T-helper 2 cell treated with Interferon-gamma antibody and Interleukin-4, amounts not matched to agents 5 μg/mL and 100 μg/mL, for 36 hours (primary cell): ENCODE results near the gene ARSB.

ENCODE experiments used
- DNase-seq: peaks from one replicate; pipeline ENCODE4 v3.0.0; 2021; ENCODE audit warnings: low spot score
- H3K27ac Mint-ChIP-seq: one replicate; pipeline ENCODE4 v1.8.0; 2021; ENCODE audit warnings: mild to moderate bottlenecking, mixed read lengths
- H3K27me3 Mint-ChIP-seq: one replicate; pipeline ENCODE4 v1.8.0; 2021; ENCODE audit warnings: low read depth, mixed read lengths
- H3K36me3 Mint-ChIP-seq: one replicate; pipeline ENCODE4 v1.8.0; 2021; ENCODE audit warnings: low read depth, mixed read lengths
- H3K4me1 Mint-ChIP-seq: one replicate; pipeline ENCODE4 v1.8.0; 2021; ENCODE audit warnings: low read depth, mixed read lengths
- H3K4me3 Mint-ChIP-seq: one replicate; pipeline ENCODE4 v1.8.0; 2022; ENCODE audit warnings: mild to moderate bottlenecking, moderate library complexity, mixed read lengths
- H3K9me3 Mint-ChIP-seq: one replicate; pipeline ENCODE4 v1.8.0; 2021; ENCODE audit warnings: mixed read lengths

ARSB gene

DNA sequence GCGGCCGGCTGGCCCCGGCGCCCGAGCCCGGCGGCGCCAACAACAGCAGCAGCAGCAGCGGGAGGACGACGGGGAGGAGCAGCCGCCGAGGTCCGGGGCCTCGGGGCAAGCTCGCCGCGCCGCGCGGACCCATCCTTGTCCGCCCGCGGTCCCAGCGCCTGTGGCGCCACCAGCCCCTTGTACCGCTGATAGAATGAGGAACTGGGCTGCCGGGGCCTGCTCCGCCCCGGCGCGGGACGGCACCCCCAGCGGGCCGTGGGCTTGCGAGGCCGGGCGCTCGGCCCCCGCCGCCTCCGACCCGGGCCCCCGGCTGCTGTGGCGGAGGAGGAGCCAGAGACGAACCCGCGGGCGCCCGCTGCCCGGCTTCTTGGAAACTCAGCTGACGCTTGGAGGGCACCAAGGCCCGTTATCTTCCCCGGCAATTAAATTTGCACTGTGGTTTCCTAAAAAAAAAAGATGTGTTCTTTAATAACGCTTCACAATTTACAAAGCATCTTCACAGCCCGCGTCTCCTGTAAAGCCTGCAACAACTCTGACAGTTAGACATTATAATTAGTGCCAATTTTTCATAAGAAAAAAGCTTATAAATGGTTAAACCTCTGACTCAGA lies at the start of gene ARSB:
TSS of gene ARSB (minus strand) at position 195 of the 609 bp plus-strand sequence. CDS start at position 133, 62 bp downstream.
- H3K4me1 Mint-ChIP-seq = peaks cover 34% of the 10 kb centered on the region
- H3K4me3 Mint-ChIP-seq = peak within 1 kb of the TSS; percentile 91
- peak; percentile 64 for DNase-seq
- H3K27ac Mint-ChIP-seq = peak within 1 kb of the TSS; percentile 96
- no peaks in the 10 kb centered on the region for H3K9me3 Mint-ChIP-seq
- no peaks in the 10 kb centered on the region for H3K27me3 Mint-ChIP-seq
- peaks cover 2% of the 10 kb centered on the region for H3K36me3 Mint-ChIP-seq

DNA sequence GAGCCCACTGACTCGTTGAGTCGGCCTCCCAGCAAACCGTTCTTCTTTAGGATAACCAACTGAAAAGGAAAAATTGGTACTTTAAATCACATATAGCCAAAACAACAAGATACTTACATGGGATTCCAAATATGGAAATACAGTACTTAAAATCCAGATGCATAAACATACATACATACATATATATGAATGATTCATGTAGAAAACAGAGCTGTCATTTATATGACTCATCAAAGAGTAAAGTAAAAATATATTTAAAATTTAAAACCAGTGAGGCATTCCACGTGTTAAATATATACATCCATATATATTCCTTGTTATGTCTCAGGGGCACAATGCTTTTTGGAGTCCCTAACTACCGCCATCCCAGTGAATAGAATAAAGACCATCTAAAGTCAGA lies 47.7 kb upstream of the ARSB start:
- Mint-ChIP-seq H3K9me3 (no peaks in the 10 kb centered on the region), H3K4me3 (no peak overlapping the region), H3K36me3 (no peaks in the 10 kb centered on the region), H3K27me3 (peaks cover 6% of the 10 kb centered on the region), H3K4me1 (no peaks in the 10 kb centered on the region), H3K27ac (no peak overlapping the region)
- DNase-seq = no peak

GRCh38 chr5:79032031-79032695 lies 47.1 kb upstream of the ARSB start:
- H3K4me3 Mint-ChIP-seq = no peak overlapping the region
- no peak for DNase-seq
- H3K9me3 Mint-ChIP-seq = no peaks in the 10 kb centered on the region
- no peaks in the 10 kb centered on the region for H3K36me3 Mint-ChIP-seq
- H3K27ac Mint-ChIP-seq = no peak overlapping the region
- H3K27me3 Mint-ChIP-seq = peaks cover 10% of the 10 kb centered on the region
- no peaks in the 10 kb centered on the region for H3K4me1 Mint-ChIP-seq

- no peak for DNase-seq
- H3K9me3 Mint-ChIP-seq = no peaks in the 10 kb centered on the region
- H3K27ac Mint-ChIP-seq = no peak overlapping the region
- no peak overlapping the region for H3K4me3 Mint-ChIP-seq
- peaks cover 15% of the 10 kb centered on the region for H3K27me3 Mint-ChIP-seq
- H3K4me1 Mint-ChIP-seq = no peaks in the 10 kb centered on the region
- H3K36me3 Mint-ChIP-seq = no peaks in the 10 kb centered on the region
Observed at GRCh38 chr5:79031485-79031867, 46.4 kb upstream of the ARSB start.

- H3K27ac Mint-ChIP-seq = no peak overlapping the region
- H3K4me3 Mint-ChIP-seq = no peak overlapping the region
- peaks cover 17% of the 10 kb centered on the region for H3K27me3 Mint-ChIP-seq
- no peaks in the 10 kb centered on the region for H3K36me3 Mint-ChIP-seq
- no peaks in the 10 kb centered on the region for H3K9me3 Mint-ChIP-seq
- no peak for DNase-seq
- H3K4me1 Mint-ChIP-seq = no peaks in the 10 kb centered on the region
Observed at GRCh38 chr5:79030663-79031484, 45.8 kb upstream of the ARSB start.

GRCh38 chr5:79025054-79025472 lies 40.0 kb upstream of the ARSB start:
- DNase-seq = peak; percentile 14
- Mint-ChIP-seq H3K27ac (no peak overlapping the region), H3K27me3 (peaks cover 57% of the 10 kb centered on the region), H3K9me3 (no peaks in the 10 kb centered on the region), H3K4me3 (peak overlapping the region; percentile 40), H3K4me1 (peaks cover 8% of the 10 kb centered on the region), H3K36me3 (no peaks in the 10 kb centered on the region)

DNA sequence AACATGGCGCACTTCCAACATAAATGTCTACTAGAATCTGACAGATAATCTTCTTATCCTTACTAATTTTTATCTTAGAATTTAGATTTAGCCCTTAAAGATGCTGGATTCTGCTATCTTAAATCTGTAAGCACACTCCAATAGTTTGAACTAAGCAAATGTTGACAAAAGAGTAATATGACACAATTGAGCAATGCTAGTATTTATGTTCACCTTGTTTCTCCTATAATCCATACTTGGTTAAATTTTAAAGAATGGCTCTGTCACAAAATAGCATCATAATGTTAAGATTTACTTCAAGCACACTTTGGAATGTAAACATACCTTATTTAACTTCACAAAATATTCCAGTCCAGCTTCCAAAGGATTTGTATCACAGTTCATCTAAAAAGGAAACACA lies 38.8 kb upstream of the ARSB start:
- H3K27ac Mint-ChIP-seq = no peak overlapping the region

DNA sequence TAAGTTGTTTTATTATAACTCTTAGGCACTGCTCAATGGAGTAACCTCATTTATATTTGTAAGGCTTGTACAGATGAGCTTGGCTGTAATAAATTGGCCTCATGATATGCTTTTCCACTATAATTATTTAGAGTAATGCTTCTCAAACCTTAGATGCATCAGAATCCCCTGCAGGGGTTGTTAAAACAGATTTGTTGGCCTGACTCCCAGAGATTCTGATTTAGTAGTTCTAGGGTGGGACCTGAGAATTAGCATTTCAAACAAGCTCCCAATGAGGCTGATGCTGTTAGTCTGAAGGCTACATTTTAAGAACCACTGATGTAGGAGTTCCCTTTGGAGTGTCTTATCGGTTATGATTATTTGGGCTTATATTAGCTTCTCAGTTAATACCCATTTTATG lies 38.2 kb upstream of the ARSB start:
- peaks cover 65% of the 10 kb centered on the region for H3K27me3 Mint-ChIP-seq
- no peak for DNase-seq
- H3K4me1 Mint-ChIP-seq = peaks cover 8% of the 10 kb centered on the region
- no peak overlapping the region for H3K4me3 Mint-ChIP-seq
- H3K36me3 Mint-ChIP-seq = no peaks in the 10 kb centered on the region
- H3K27ac Mint-ChIP-seq = no peak overlapping the region
- H3K9me3 Mint-ChIP-seq = no peaks in the 10 kb centered on the region

More for the DNA sequence above, 38.8 kb upstream of the ARSB start:
- H3K27me3 Mint-ChIP-seq = peaks cover 65% of the 10 kb centered on the region
- H3K9me3 Mint-ChIP-seq = no peaks in the 10 kb centered on the region
- peaks cover 8% of the 10 kb centered on the region for H3K4me1 Mint-ChIP-seq
- no peaks in the 10 kb centered on the region for H3K36me3 Mint-ChIP-seq
- no peak for DNase-seq
- H3K4me3 Mint-ChIP-seq = no peak overlapping the region

DNA sequence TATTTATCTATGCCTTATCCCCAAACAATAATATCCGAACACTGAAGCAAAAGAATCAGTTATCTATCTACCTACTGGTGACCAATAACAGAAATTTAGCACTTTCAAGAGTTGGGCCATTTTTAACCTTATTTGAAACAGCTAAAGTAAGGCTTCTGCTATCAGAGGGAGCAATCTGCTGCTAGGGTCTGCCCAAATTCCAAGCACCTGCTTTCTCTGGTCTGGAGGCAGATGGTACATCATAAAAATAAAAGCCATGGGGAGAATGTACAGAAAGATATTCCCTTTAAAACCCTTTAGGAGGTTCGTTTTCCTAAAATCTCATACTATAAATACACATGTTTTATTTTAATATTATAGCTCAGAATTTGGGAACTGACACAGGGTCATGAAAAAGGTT lies 37.7 kb upstream of the ARSB start:
- H3K9me3 Mint-ChIP-seq = no peaks in the 10 kb centered on the region
- no peak overlapping the region for H3K4me3 Mint-ChIP-seq
- DNase-seq = no peak
- peaks cover 8% of the 10 kb centered on the region for H3K4me1 Mint-ChIP-seq
- H3K36me3 Mint-ChIP-seq = no peaks in the 10 kb centered on the region
- H3K27me3 Mint-ChIP-seq = peaks cover 66% of the 10 kb centered on the region
- H3K27ac Mint-ChIP-seq = no peak overlapping the region

DNA sequence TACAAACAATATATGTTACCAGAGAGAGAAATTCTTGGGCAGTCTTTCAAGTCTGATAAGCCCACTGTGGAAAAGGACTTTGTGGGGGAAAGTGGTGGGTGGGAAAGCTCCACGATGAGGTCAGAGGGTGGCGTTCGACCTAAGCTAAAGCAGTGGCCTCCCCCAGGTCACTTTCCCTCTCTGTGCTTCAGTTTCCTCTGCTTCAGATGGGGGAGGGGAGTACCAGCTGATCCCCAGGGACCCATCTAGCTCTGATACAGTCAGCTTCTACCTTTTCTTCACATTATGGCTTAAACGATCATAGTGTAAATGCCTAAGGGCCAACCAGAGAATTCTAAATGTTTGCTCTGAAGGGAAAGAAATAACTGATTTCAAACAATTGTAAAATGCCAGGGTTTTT lies 36.6 kb upstream of the ARSB start:
- H3K27me3 Mint-ChIP-seq = peaks cover 66% of the 10 kb centered on the region
- no peak for DNase-seq
- H3K27ac Mint-ChIP-seq = no peak overlapping the region
- no peaks in the 10 kb centered on the region for H3K9me3 Mint-ChIP-seq
- H3K4me1 Mint-ChIP-seq = peaks cover 8% of the 10 kb centered on the region
- no peaks in the 10 kb centered on the region for H3K36me3 Mint-ChIP-seq
- no peak overlapping the region for H3K4me3 Mint-ChIP-seq

GRCh38 chr5:79020861-79021561 lies 35.9 kb upstream of the ARSB start:
- H3K27me3 Mint-ChIP-seq = peaks cover 70% of the 10 kb centered on the region
- H3K36me3 Mint-ChIP-seq = no peaks in the 10 kb centered on the region
- DNase-seq = peak; percentile 15
- H3K27ac Mint-ChIP-seq = no peak overlapping the region
- peaks cover 8% of the 10 kb centered on the region for H3K4me1 Mint-ChIP-seq
- H3K9me3 Mint-ChIP-seq = no peaks in the 10 kb centered on the region
- H3K4me3 Mint-ChIP-seq = no peak overlapping the region

- Mint-ChIP-seq H3K36me3 (no peaks in the 10 kb centered on the region), H3K4me3 (no peak overlapping the region), H3K4me1 (no peaks in the 10 kb centered on the region), H3K27ac (no peak overlapping the region), H3K27me3 (peaks cover 58% of the 10 kb centered on the region), H3K9me3 (no peaks in the 10 kb centered on the region)
- DNase-seq = no peak
Observed at GRCh38 chr5:79014631-79015030, 29.5 kb upstream of the ARSB start.

- Mint-ChIP-seq H3K27me3 (peaks cover 45% of the 10 kb centered on the region), H3K36me3 (no peaks in the 10 kb centered on the region), H3K9me3 (no peaks in the 10 kb centered on the region)
Observed at GRCh38 chr5:79011869-79012268, 26.8 kb upstream of the ARSB start.

More at GRCh38 chr5:79011869-79012268, 26.8 kb upstream of the ARSB start:
- no peak for DNase-seq
- no peak overlapping the region for H3K4me3 Mint-ChIP-seq
- H3K27ac Mint-ChIP-seq = no peak overlapping the region
- no peaks in the 10 kb centered on the region for H3K4me1 Mint-ChIP-seq
